Posterior cingulate gyrus (tissue), 11 donors: ENCODE measurements around the gene PKLR.

Source experiments
- DNase-seq, 10 donors: peaks; one replicate each; pipeline versions ENCODE4 v3.0.0 to v3.0.0-alpha.2; 2020 to 2021; ENCODE audit warnings: mixed read lengths in 3 of 10
- intact Hi-C: fragments of 100-400 bp; cut with DNase I; formaldehyde crosslinking; loops from one replicate; pipeline ENCODE4 v1.15.1; 2023

PKLR gene

GRCh38 chr1:155320252-155320651, 19.0 kb upstream of the PKLR start:
- intact Hi-C loops: no loop called here
- no peak for DNase-seq

DNA sequence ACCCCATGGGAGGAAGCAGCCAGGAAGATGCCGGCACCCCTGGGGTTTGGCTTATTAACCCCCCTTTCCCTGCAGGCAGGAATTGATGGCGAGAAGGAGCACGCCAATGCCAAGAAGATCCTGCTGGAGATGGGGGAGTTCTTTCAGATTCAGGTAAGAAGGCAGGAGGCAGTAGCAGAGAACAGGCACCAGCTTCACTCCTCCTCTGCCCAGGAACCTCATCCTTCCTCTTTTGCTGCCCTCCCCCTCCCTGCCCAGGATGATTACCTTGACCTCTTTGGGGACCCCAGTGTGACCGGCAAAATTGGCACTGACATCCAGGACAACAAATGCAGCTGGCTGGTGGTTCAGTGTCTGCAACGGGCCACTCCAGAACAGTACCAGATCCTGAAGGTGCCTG, 18.3 kb upstream of the PKLR start:
- peak in 1 of 10 donors; percentile 42 for DNase-seq
- intact Hi-C loops: no loop called here

DNA sequence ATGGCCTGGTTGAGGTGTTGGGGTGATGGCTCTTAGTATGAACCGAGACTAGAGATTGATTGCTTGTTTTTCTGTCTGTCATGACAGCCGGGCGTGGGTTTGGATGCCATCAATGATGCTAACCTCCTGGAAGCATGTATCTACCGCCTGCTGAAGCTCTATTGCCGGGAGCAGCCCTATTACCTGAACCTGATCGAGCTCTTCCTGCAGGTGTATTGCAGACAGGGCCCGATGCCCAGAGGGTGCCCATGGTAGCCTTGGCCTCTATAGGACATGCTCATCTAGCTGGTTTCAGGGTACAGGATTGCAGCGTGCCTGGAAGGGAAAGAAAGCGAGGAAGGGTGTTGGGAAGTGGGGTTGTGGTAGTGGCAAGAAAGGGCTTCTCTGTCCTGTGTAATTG, 16.8 kb upstream of the PKLR start:
- intact Hi-C loops: no loop called here
- peak in 1 of 10 donors; percentile 51 for DNase-seq

GRCh38 chr1:155316922-155317321, 15.7 kb upstream of the PKLR start:
- intact Hi-C loops: no loop called here
- no peak for DNase-seq

DNA sequence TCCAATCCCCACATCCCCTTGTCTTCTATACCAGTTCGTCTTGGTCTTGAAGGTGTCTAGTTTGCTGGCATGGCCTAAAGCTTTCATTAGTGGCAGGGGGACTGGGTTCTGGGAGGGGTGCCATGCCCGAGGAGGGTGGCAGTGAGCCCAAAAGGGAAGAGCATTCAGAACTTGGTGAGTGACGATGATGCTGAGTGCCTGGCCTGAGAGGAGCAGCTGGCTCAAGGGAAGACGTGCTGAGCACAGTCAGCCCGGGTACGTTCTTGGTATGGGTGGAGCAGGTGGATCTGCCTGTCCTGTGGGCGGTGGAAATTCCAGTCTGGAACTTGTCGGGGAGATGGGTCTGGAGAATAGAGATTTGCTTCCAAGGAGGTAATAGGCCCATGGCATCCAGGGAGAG, 12.0 kb upstream of the PKLR start:
- intact Hi-C loops: no loop called here

GRCh38 chr1:155309423-155310021, 8.3 kb upstream of the PKLR start:
- peak in 3 of 10 donors; percentile 72 to 87 (median 80) for DNase-seq

More for the DNA sequence above, 12.0 kb upstream of the PKLR start:
- DNase-seq: peak in 3 of 10 donors; percentile 19 to 83 (median 81)

DNA sequence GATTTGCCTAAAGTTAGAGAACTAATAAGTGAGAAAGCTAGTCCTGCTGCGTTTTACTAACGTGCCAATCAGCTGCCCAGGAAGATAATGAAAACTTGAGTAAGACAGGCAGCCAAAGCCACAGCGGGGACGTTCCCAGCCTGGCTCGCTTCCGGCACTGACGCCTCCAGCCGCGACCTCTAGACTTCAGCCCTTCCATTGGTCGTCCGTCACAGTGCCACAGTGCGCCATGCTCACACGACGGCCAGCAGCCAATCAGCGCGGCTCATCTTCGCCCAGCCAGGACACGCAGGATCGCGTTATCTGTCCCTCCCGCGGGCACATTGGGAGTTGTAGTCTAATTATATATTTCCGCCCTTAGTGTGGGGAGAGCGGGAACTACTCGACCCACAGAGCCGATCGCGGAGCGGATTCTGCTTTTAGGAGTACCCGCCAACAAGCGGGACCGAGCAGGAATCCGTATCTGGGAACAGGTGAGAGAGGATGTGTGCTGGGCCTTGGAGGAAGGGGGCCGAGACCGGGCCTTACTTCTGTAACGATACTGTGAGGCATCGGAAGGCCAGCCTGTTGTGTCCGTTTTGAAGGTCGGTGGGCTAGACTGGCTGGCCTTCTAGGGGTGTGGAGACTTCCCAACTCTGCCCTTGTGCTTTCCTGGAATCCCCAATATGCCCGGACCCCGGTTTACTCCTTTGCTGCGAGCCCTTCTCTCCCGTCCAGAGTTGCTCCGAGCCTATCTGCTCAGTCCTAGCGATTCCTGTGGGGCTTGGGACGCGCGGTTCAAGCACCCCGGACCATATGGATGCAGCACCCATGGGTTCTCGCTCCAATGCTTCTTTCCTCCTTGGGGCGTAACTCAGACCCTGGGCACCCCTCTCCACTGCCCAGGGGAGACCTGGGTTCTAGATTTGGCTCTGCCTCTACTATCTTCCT, 7.5 kb upstream of the PKLR start, which contains the start of gene FDPS:
TSS of gene FDPS (plus strand) at position 374 of the 930 bp plus-strand sequence. CDS start 924 bp downstream, outside the sequence.
- DNase-seq: peak; percentile 99 to 100 (median 100)
- intact Hi-C loops: no loop called here

More at GRCh38 chr1:155309423-155310021, 8.3 kb upstream of the PKLR start:
- intact Hi-C loops: no loop called here

GRCh38 chr1:155307247-155307740, 6.1 kb upstream of the PKLR start:
- intact Hi-C loops: no loop called here
- DNase-seq: no peak

DNA sequence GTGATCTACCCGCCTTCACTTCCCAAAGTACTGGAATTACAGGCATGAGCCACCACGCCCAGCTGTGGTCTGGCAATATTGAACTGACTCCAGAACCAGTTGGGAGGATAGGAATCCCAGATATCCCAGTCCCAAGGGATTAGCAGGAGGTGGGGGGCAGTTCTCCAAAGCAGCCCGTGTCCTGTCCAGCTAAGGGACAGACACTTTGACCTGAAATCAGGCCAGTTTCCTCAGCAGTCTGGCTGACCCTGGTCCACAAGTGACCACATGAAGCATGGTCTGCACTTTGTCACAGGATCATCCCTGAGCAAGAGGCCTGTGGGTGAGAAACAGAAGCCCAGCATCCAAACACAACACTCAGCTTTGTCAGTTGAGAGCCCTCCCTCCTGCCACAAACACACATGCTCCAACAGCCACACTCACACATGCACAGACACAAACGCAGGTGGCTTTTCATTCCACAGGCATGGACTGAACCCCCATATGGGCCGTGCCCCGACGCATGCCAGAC, 4.7 kb upstream of the PKLR start:
- intact Hi-C loops: no loop called here
- DNase-seq: peak in 2 of 10 donors; percentile 37 to 54

DNA sequence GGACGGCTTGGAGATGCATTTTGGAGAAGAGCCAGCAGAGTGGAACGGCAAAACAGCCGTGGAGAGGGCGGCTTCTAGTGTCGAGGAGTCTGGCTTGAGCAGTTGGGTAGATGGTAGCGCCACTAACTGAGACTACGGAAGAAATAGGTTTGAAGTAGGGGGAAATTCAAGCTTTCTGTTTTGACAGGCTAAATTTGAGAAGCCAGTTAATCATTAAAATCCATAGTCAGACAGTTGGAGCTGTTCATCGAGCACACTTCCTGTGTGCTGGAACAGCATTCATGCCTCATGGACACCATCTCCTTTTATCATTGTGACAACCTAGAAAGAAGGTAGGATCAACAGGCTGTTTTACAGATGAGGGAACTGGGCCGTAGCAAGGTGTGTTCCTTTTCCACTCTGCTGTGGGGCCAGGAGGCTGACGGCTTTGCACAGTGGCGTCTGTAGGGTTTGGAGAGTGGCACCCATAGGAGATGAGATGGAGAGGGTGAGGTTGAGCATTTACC, 3.4 kb upstream of the PKLR start:
- peak in 3 of 10 donors; percentile 9 to 34 (median 30) for DNase-seq
- intact Hi-C loops: no loop called here

GRCh38 chr1:155300553-155301329, 497 bp downstream of the PKLR start:
- DNase-seq: peak in 2 of 10 donors; percentile 40 to 43
- intact Hi-C loops: no loop called here

GRCh38 chr1:155300024-155300423, 1.2 kb downstream of the PKLR start:
- peak in 2 of 10 donors; percentile 25 to 39 for DNase-seq
- intact Hi-C loops: no loop called here

DNA sequence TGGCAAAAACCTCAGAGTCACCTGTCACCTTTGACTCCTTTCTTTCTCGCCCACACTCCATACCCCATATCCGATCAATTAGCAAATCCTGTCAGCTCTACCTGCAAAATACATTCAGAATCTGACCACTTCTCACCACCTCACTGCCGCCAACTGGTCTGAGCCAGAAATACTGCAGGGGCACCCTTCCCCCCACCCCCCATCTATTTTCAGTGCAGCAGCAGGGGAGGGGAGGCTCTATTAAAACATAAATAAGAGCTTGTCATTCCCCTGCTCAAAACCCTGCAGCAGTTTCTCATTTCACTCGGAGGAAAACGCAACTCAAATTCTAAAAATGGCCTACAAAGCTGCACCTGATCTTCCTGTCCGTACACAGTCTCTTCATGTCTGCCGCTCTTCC, 3.9 kb downstream of the PKLR start:
- peak in 1 of 10 donors; percentile 6 for DNase-seq
- intact Hi-C loops: no loop called here

- DNase-seq: no peak
- intact Hi-C loops: no loop called here
Observed at GRCh38 chr1:155296661-155297060, 4.6 kb downstream of the PKLR start.

DNA sequence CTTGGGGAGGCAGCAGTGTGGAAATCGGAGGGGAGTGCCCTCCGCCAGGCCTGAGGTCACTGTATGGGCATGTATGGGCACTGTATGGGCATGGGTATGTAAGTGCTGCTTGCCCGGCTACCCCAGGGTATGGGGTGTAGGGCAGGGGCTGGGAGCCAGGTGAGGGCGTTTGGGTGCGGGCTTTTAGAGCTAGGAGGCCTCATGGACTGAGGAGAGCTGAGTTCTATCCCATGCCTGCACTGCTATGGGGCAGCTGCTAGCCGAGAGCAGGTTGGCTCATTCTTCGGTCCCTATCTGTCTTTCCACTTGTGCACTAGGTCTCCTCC, 5.3 kb downstream of the PKLR start:
- intact Hi-C loops: no loop called here
- DNase-seq: peak in 1 of 10 donors; percentile 56

DNA sequence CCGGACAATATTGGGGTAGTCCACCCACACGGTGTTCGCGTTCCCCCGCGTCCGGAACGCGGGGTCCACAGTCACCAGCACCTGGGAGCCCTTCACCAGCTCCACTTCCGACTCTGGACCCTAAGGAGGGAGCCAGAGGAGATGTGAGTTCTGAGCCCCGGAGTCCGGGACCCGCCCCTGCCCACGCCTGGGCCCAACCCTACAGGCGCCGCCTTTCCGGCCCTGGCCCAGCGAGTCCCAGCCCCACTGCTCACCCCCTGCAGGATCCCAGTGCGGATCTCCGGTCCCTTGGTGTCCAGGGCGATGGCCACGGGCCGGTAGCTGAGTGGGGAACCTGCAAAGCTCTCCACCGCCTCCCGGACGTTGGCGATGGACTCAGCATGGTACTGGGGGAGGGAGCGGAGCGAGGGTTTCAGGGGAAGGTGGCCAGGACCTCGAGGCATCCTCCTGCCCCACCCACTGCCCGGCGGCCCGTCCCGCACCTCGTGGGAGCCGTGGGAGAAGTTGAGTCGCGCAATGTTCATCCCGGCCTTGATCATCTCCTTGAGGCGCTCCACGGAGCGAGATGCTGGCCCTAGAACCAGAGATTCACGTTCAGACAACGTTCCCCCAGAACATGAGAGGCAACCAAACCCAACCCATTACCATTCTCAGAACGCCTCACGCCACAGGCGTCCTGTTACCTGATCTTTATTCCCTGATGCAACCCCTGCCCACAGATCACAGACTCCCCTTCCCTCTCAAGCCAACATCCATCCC, 5.9 kb downstream of the PKLR start:
- intact Hi-C loops: no loop called here
- DNase-seq: peak in 1 of 10 donors; percentile 75

DNA sequence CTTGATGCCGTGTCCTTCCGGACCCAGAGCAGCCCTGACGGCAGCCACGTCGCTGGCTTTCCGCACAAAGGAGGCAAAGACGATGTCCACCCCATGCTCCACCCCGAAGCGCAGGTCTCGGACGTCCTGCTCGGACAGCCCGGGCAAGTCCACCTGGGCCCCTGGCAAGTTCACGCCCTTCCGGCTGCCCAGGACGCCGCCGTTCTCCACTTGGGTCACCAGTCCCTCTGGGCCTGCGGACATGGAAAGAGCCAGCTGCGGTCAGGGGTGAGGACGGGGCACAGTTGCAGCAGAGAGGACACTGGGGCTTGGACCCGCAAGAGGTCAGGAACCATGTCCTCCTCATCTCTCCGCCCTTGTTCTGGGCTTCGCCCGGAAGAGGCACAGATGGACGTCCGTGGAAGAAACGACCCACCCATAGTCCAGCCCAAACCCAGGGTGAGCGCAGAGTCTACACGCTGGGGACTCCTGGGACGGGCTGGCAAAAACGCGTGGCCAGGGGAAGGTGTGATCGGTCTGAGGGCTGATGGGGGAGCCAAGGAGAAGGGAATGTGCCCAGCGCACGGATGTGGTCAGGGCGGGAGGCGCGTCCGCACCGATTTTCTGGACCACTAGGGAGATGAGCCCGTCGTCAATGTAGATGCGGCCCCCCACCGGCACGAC, 6.6 kb downstream of the PKLR start:
- peak in 2 of 10 donors; percentile 80 for DNase-seq
- intact Hi-C loops: no loop called here

- DNase-seq: peak in 1 of 10 donors; percentile 59
- intact Hi-C loops: no loop called here
Observed at GRCh38 chr1:155293086-155293749, 8.0 kb downstream of the PKLR start.
